Measurements from ENCODE around the gene MIS18BP1. TPM values are rescaled to one million over a fixed set of nuclear protein-coding genes. Genes with fewer than 3 reads are reported as not detected.
"Not testable (repeated sequence)": the region's sequence is repeated elsewhere in the genome, so short reads cannot be mapped to it uniquely, and the experiment has no call there.

The MIS18BP1 gene
- 18.5 and 26.6 TPM in 2 replicates for total RNA-seq (2014; rRNA removed; shearing (Covaris generic); ENCODE audit: low replicate concordance)

DNA sequence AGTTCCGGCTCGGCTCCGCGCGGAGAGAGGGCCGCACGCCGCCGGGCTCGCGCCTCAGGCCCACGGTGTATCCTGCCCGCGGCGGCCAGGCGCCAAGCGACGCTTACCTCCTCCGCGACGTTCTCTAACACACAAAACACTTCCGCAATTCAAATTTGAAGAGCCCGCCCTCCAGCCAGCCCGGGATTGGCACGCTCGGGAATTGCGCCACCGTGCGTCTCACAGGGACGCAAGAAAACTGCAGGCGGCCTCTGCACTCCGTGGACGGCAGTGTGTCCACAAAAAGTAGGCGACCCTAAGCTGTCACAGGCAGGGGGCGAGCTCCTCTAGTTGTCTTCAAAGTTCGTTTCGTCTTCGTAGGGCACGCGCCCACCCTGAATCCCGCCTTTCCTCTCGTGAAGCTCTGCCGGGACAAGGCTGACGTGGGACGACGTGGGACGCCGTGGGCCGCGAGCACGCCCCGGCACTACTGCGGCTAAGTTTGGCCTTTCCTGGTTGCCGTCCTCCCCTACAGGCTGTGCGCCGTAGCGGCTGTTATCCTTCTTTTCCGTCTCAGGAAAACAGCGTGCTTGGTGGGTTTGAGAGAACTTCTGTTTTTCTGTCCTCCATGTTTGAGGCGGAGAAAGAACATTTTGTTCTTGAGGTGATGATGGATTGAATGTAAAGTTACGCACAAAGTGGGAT is at the start of gene MIS18BP1:
MIS18BP1 (minus strand) TSS at position 133 of the 684 bp plus-strand sequence. CDS start 5,916 bp downstream, outside the sequence.
- peak; percentile 96 for DNase-seq (ENCODE audit: low read depth)
- in situ Hi-C loops (cut with HindIII; ENCODE audit: low pct_unique_long_range_greater_than_20kb, low sequenced_read_pairs), result no loop called here

DNA sequence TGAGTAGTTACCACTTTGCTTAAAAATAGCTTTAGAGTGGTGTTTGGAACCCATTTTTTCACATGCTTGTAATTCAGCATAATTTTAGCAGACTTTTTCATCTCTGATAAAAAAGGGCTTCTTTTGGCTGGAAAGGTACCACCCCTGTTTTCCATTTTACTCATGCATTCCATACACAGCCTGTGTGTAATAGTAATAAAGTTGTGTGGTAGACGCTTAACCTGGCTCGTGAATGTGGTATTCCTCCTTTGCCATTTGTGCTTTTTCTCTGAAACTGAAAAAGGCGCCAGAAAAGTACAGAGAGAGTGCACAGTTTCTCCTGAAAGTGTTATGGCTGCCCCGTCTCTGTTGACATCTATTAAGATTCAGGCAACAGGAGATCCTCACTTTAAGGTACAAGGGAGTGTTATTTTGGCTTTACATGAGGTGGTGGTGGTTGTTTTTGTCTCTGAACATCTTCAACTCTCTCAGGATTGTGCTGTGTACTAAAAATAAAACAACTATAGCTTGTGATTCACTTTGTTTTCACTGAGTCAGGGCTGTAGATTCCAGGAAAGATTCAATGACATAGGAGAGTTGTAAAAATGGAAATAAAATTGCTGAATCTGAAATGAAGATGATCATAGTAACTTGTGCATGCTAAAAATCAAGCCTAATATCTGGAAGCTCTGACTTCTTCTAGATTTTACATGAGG is 45.6 kb upstream of the MIS18BP1 start:
- in situ Hi-C loops (cut with HindIII; ENCODE audit: low pct_unique_long_range_greater_than_20kb, low sequenced_read_pairs), result no loop called here
- DNase-seq (ENCODE audit: low read depth), result no peak

DNA sequence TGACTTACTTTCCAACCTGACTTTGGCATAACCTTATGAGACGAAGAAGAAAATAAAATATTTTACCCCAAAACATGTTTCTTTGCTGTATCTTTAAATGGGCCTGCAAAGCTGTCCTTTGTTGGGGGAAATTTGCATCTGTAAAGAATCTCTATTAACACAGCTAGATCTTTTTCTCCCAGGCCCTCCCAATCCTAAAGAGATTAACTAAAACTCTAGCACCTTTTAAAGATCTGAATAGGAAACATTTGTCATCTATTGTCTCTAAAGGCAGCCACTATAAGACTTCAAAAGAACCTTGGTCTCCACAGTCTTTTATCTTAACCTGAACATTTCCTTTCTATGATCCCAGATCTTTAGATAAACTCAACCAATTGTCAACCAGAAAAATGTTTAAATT is 41.8 kb upstream of the MIS18BP1 start:
- in situ Hi-C loops (cut with HindIII; ENCODE audit: low pct_unique_long_range_greater_than_20kb, low sequenced_read_pairs); DNase-seq (ENCODE audit: low read depth): not testable (repeated sequence)

DNA sequence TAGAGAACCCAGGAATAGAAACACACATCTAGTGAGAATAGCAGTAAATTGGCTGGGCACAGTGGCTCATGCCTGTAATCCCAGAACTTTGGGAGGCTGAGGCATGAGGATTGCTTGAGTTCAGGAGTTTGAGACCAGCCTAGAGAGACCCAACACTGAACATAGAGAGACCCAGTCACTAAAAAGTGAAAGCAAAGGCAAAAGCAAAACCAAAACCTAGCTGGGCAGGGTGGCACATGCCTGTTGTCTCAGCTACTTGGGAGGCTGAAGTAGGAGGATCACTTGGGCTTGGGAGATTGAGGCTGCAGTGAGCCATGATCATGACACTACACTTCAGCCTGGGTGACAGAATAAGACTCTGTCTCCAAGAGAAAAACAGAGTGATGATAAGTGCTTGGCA is 37.5 kb upstream of the MIS18BP1 start:
- in situ Hi-C loops (cut with HindIII; ENCODE audit: low pct_unique_long_range_greater_than_20kb, low sequenced_read_pairs), result no loop called here
- DNase-seq (ENCODE audit: low read depth), result no peak

DNA sequence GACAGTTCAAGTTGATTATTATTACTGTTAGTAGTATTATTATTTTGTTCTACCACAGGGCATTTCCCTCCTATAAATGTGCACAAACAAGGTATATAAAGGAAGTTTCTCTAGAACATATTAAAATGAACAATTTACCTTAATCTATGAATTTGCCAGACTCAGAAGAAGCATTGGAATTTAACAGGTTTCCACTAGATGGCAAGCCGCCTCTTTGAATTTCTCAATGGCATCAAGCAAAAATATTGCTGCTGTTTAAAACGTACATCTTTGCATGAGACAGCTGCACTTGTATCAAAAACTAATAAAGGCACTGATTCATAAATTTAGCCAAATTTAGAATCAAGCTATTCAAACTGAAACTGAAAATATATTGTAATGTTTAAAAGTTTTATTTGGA is 34.6 kb upstream of the MIS18BP1 start:
- no peak for DNase-seq (ENCODE audit: low read depth)

DNA sequence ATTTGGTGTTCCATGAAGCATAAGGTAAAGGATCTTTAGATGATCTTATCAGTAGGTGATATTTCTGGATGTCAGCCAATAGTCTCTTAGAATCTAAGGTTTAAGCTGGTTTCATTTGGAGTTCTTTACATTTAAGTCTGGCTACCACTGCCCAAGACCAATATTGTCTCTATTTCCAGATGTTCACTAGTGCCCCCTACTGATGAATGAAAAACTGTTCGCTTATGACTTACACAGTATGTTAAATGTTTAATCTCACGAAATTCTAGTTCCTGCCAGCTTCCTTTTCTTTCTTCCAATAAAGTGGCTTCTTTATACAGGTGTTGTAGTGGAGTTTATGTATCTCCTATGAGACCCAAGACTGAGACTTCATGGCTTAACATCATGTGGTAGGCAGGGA is 31.8 kb upstream of the MIS18BP1 start:
- in situ Hi-C loops (cut with HindIII; ENCODE audit: low pct_unique_long_range_greater_than_20kb, low sequenced_read_pairs), result no loop called here

More for the DNA sequence above, 34.6 kb upstream of the MIS18BP1 start:
- in situ Hi-C loops (cut with HindIII; ENCODE audit: low pct_unique_long_range_greater_than_20kb, low sequenced_read_pairs), result no loop called here

DNA sequence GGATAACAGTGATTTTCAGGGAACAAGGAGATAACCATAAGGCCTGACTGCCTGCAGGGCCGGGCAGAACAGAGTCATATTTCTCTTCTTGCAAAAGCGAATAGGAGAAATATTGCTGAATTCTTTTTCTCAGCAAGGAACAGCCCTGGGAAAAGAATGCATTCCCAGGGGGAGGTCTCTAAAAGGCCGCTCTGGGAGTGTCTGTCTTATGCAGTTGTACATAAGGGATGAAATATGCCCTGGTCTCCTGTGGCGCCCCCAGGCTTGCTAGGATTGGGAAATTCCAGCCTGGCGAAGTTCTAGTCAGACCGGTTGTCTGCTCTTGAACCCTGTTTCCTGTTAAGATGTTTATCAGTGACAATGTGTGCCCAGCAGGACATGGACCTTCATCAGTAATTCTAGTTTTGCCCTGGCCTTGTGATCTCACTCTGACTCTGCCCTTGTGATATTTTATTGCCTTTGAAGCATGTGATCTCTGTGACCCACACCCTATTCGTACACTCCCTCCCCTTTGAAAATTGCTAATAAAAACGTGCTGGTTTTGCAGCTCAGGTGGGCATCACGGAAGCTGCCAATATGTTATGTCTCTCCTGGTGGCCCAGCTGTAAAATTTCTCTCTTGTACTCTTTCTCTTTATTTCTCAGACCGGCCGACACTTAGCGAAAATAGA is 28.9 kb upstream of the MIS18BP1 start:
- in situ Hi-C loops (cut with HindIII; ENCODE audit: low pct_unique_long_range_greater_than_20kb, low sequenced_read_pairs), result not testable (repeated sequence)

More for the DNA sequence above, 31.8 kb upstream of the MIS18BP1 start:
- no peak for DNase-seq (ENCODE audit: low read depth)

DNA sequence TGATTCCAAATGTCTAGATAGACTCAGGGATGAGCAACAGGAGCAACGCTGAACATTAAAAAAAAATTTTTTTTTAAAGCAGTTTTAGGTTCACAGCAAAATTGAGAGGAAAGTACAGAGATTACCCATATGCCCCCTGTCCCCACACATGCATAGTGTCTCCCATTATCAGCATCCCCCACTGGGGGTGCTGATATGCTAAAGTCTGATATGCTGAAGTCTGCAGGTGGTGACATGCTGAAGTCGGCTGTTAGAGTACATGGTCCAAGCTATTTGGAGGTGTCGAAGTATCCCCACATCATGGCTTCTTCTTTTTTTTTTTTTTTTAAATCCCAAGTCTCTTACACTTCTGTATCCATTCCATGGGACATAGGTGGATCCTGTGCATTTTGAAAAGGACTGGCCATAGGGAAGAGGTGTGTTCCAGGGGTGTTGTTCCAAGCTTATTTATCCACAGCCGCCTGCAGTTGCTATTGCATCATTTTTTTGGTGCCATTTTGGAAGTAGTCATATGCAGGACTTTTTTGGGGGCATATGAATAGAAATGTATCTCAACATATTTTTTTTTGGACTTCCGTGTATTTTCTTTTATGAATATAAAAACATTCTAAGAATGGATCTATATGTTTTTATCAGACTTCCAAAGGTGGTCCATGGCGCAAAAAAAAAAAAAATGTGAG is 19.0 kb upstream of the MIS18BP1 start:
- no peak for DNase-seq (ENCODE audit: low read depth)
- in situ Hi-C loops (cut with HindIII; ENCODE audit: low pct_unique_long_range_greater_than_20kb, low sequenced_read_pairs), result no loop called here

More for the DNA sequence above, 28.9 kb upstream of the MIS18BP1 start:
- DNase-seq (ENCODE audit: low read depth), result not testable (repeated sequence)

DNA sequence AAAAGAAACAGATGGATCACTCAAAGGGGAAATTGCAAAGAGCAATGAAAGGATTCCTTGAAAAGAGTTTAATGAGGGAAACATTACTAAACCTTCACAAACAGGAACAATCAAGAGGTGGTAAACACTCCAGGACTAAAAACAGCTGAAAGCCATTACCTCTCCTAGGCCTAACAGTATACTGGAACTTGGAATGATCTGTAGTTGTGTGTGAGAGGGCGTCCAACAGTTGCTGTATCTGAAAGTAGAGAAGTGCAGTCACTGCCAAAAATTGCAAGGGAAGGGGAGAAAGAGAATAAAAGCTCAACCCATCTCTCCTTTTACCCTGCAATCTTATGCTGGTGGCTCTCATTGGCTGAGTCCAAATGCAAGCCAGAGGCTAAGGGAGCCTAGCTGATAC is 17.0 kb upstream of the MIS18BP1 start:
- no peak for DNase-seq (ENCODE audit: low read depth)
- in situ Hi-C loops (cut with HindIII; ENCODE audit: low pct_unique_long_range_greater_than_20kb, low sequenced_read_pairs), result no loop called here

DNA sequence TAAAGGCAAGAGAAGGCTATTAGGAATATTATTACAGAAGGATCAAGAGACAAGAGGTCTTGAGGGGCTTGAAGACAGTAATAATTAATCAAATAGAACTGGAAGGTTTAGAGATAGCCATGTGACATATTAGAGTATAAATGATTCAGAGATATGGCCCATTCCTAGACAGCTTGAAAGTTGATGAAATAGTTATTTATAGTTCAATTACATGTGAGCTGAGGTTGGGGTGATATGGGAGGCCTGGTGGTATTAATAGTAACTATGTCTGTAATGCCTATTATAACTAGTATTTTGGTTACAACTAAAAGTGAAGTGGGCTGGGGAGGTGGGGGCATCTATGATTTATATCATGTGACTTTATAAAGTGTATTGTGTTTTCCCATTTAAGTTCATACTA is 14.1 kb upstream of the MIS18BP1 start:
- in situ Hi-C loops (cut with HindIII; ENCODE audit: low pct_unique_long_range_greater_than_20kb, low sequenced_read_pairs), result no loop called here
- DNase-seq (ENCODE audit: low read depth), result no peak

DNA sequence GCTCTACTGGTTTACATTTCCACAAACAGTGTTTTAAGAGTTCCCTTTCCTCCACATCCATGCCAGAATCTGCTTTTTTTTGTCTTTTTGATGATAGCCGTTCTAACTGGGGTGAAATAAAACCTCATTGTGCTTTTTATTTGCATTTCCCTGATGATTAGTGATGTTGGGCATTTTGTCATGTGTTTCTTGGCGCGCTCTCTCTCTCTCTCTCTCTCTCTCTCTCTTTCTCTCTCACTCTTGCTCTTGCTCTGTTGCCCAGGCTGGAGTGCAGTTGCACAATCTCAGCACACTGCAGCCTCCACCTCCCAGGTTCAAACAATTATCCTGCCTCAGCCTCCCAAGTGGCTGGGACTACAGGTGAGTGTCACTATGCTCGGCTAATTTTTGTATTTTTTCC is 9.6 kb upstream of the MIS18BP1 start:
- in situ Hi-C loops (cut with HindIII; ENCODE audit: low pct_unique_long_range_greater_than_20kb, low sequenced_read_pairs), result no loop called here

DNA sequence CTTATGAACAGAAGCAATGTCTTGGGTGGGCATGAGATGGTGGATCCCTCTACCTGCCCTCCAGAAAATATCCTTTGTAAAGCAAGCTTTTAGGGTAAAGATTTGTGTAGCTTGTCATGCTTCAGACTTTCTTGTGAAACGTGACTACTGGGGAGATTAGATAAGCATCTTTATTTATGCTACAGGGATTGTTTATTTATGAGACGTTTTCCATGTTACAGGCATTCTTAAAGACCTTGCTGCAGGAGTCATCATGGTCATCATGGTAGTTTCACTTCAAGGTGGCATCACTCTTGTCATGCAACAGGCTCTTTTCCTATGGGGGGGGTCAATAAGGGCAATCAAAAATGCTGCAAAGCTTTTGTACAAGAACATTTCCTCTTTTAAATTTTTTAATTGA is 8.2 kb upstream of the MIS18BP1 start:
- in situ Hi-C loops (cut with HindIII; ENCODE audit: low pct_unique_long_range_greater_than_20kb, low sequenced_read_pairs), result no loop called here

More for the DNA sequence above, 9.6 kb upstream of the MIS18BP1 start:
- DNase-seq (ENCODE audit: low read depth), result no peak

DNA sequence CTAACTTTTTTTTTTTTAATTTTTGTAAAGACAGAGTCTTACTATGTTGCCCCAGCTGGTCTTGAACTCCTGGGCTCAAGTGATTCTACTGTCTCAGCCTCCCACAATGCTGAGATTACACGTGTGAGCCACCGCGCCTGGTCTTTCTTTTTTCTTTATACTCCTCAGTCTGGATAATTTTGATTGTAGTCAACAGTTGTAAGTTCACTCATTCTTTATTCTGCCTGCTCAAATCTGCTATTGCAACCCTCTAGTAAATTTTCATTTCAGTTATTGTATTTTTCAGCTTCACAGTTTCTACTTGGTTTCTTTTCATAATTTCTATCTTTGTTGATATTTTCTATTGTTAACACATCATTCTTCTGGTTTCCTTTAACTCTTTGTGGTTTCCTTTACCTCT is 5.8 kb upstream of the MIS18BP1 start:
- in situ Hi-C loops (cut with HindIII; ENCODE audit: low pct_unique_long_range_greater_than_20kb, low sequenced_read_pairs), result no loop called here
- DNase-seq (ENCODE audit: low read depth), result no peak

More for the DNA sequence above, 8.2 kb upstream of the MIS18BP1 start:
- no peak for DNase-seq (ENCODE audit: low read depth)

DNA sequence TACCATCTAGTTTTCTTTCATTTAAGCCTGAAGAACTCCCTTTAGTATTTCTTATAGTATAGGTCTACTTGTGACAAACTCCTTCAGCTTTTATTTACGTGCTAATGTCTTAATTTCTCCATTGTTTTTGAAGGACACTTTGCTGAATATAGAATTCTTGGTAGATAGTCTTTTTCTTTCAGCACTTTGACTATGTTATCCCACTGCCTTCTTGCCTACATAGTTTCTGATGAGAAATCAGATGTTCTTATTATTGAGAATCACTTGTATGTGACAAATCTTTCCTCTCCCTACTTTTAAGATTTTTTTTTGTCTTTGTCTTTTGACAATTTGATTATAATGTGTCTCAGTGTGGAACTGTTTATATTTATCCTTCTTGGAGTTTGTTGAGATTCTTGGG is 5.1 kb upstream of the MIS18BP1 start:
- no peak for DNase-seq (ENCODE audit: low read depth)
- in situ Hi-C loops (cut with HindIII; ENCODE audit: low pct_unique_long_range_greater_than_20kb, low sequenced_read_pairs), result no loop called here

DNA sequence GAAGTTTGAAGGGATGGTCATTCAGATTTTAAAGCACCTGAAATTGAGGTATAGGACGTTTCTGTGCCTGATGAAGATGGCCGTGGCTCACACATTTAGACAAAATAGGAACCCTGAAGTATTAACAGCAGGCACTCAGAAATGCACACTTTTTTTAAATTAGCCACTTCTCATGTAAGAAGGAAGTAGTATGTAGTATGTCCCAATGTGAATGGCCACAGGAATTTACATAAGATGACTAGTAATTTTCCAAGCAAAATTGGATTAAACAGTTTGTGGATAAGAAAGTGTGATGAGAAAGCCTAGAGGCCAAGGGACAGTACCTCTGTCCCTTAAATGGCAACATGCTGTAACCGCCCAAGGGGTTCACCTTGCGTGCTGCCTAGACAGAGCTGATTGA is 1.8 kb upstream of the MIS18BP1 start:
- no peak for DNase-seq (ENCODE audit: low read depth)
- in situ Hi-C loops (cut with HindIII; ENCODE audit: low pct_unique_long_range_greater_than_20kb, low sequenced_read_pairs), result no loop called here

DNA sequence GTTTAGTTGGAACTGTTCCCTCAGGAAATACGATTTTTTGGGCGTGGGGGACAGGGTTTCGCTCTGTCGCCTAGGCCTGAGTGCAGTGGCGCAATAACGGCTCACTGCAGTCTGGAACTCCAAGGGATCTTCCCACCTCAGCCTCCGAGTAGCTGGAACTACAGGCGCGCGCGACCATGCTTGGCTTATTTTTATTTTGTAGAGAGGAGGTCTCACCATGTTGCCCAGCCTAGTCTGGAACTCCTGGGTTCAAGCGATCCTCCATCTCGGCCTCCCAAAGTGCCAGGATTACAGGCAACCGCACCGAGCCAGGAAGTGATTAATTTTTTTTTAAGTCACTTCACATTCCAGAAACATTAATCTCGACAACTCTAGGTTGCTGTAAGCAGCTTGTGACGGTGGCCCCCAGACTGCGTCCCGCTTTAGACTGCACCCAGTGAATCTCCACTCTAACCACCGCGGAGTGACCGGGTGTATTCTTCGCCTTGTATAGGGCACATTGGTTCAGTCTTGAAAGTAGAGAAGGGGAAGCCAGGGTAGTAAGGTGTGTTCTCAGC is 830 bp upstream of the MIS18BP1 start:
- in situ Hi-C loops (cut with HindIII; ENCODE audit: low pct_unique_long_range_greater_than_20kb, low sequenced_read_pairs), result no loop called here
- no peak for DNase-seq (ENCODE audit: low read depth)

DNA sequence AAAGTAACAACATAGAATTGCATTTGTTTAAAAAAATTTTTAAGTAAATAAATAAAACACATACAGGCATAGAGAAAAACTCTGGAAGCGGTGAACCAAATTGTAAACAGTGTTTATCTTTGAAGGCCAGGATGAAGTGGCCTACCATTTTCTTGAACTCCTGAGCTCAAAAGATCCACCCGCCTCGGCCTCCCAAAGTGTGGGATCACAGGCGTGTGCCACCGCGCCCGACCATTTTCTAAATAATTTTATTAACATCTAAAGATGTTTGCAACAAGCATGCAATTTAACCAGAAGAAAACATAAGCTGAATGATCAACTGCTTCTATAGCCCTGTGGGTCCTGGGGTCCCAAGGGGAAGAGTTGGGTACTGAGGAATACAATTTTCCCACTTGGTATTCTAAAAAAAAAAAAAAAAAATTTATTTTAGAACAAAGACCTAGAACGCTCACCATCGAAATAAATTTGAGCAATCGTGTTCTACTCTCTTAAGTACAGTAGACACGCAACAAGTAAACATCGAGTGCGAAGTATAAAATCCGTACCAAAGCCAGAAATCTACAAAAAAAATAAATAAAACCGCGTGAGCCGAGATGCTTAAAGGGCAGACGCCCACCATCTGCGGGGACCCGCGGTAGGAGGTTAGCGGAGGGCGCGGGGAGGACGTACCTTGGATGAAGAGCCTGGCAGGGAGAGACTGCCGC is 484 bp downstream of the MIS18BP1 start:
- peak; percentile 15 for DNase-seq (ENCODE audit: low read depth)

DNA sequence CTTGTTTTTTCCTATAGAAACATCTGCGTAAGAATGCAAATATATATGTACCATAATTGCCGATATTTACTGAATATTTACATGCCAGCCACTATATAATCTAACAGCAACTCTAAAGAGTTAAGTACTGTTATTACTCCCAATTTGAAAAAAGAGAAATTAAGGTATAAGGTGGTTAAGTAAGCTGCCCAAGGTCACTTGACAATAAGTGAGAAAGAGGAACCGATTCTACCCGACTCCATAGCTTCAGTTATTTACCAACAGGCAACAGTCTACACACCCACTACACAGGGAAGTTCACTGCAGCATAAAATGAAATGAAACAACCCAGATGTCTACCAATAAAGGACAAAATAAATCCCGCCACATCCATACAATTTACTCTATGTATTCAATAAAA is 1.1 kb downstream of the MIS18BP1 start:
- in situ Hi-C loops (cut with HindIII; ENCODE audit: low pct_unique_long_range_greater_than_20kb, low sequenced_read_pairs), result no loop called here
- DNase-seq (ENCODE audit: low read depth), result peak; percentile 14

More for the DNA sequence above, 484 bp downstream of the MIS18BP1 start:
- in situ Hi-C loops (cut with HindIII; ENCODE audit: low pct_unique_long_range_greater_than_20kb, low sequenced_read_pairs), result no loop called here

Data from Caki2 (cell line).